H9 (cell line): ENCODE measurements around the gene PLS3. TPM values are rescaled to one million over a fixed set of nuclear protein-coding genes. Genes with fewer than 3 reads are reported as not detected.

Experiments used
- DNase-seq: peaks from one replicate; pipeline ENCODE4 v3.0.0-alpha.2; 2017
- H2AFZ ChIP-seq: one replicate; pipeline ENCODE4 v1.6.1; 2013; ENCODE audit warnings: mild to moderate bottlenecking, low read length, control low read depth, moderate library complexity
- H2AK5ac ChIP-seq: 2 replicates; pipeline ENCODE4 v1.6.1; 2013; ENCODE audit warnings: low read length, control low read depth, mixed read lengths; ENCODE audit not compliant: insufficient read length
- H2BK120ac ChIP-seq: one replicate; pipeline ENCODE4 v1.6.1; 2013; ENCODE audit warnings: low read depth, mild to moderate bottlenecking, low read length, control low read depth, inconsistent platforms; ENCODE audit not compliant: poor library complexity, severe bottlenecking
- H2BK12ac ChIP-seq: 2 replicates; pipeline ENCODE4 v1.6.1; 2013; ENCODE audit warnings: low read length, control low read depth, mixed read lengths, low read depth; ENCODE audit not compliant: insufficient read length
- H2BK15ac ChIP-seq: 2 replicates; pipeline ENCODE4 v1.6.1; 2013; ENCODE audit warnings: low read depth, low read length, control low read depth
- H2BK20ac ChIP-seq: one replicate; pipeline ENCODE4 v1.6.1; 2013; ENCODE audit warnings: low read depth, mild to moderate bottlenecking, low read length, control low read depth, inconsistent platforms; ENCODE audit not compliant: poor library complexity, severe bottlenecking
- H2BK5ac ChIP-seq: 2 replicates; pipeline ENCODE4 v1.6.1; 2013; ENCODE audit warnings: low read length, control low read depth, mixed read lengths; ENCODE audit not compliant: insufficient read length
- H3K14ac ChIP-seq: 2 replicates; pipeline ENCODE4 v1.6.1; 2013; ENCODE audit warnings: low read length, control low read depth; ENCODE audit not compliant: insufficient read depth
- H3K18ac ChIP-seq: 2 replicates; pipeline ENCODE4 v1.6.1; 2013; ENCODE audit warnings: low read depth, mild to moderate bottlenecking, mixed read lengths, low read length, control low read depth; ENCODE audit not compliant: insufficient read length
- H3K23ac ChIP-seq: 2 replicates; pipeline ENCODE4 v1.6.1; 2013; ENCODE audit warnings: low read length, control low read depth, mixed read lengths, low read depth; ENCODE audit not compliant: insufficient read length
- H3K23me2 ChIP-seq: 2 replicates; pipeline ENCODE4 v1.6.1; 2013; ENCODE audit warnings: low read depth, mild to moderate bottlenecking, mixed read lengths, low read length, control low read depth; ENCODE audit not compliant: insufficient read length, poor library complexity, severe bottlenecking
- H3K27ac ChIP-seq: 2 replicates; pipeline ENCODE4 v1.5.1; 2013; ENCODE audit warnings: low read length, control low read depth, mixed read lengths, low read depth; ENCODE audit not compliant: insufficient read length
- H3K27me3 ChIP-seq: 2 replicates; pipeline ENCODE4 v1.6.1; 2013; ENCODE audit warnings: low read length, control low read depth, inconsistent platforms; ENCODE audit not compliant: insufficient read depth
- H3K4ac ChIP-seq: 2 replicates; pipeline ENCODE4 v1.6.1; 2013; ENCODE audit warnings: low read depth, mild to moderate bottlenecking, control low read depth, inconsistent platforms, low read length, moderate library complexity
- H3K4me1 ChIP-seq: 2 replicates; pipeline ENCODE4 v1.6.1; 2013; ENCODE audit warnings: low read length, control low read depth, inconsistent platforms; ENCODE audit not compliant: insufficient read depth
- H3K4me2 ChIP-seq: 2 replicates; pipeline ENCODE4 v1.6.1; 2013; ENCODE audit warnings: low read length, control low read depth, mixed read lengths; ENCODE audit not compliant: insufficient read length, insufficient read depth
- H3K56ac ChIP-seq: 2 replicates; pipeline ENCODE4 v1.6.1; 2013; ENCODE audit warnings: low read depth, mild to moderate bottlenecking, mixed read lengths, low read length, control low read depth; ENCODE audit not compliant: insufficient read length
- H3K79me1 ChIP-seq: 2 replicates; pipeline ENCODE4 v1.6.1; 2013; ENCODE audit warnings: low read depth, mild to moderate bottlenecking, moderate library complexity, low read length, control low read depth, inconsistent platforms; ENCODE audit not compliant: insufficient read depth, poor library complexity, severe bottlenecking
- H3K79me2 ChIP-seq: 2 replicates; pipeline ENCODE4 v1.6.1; 2013; ENCODE audit warnings: low read length, control low read depth, inconsistent platforms; ENCODE audit not compliant: insufficient read depth
- H3K9ac ChIP-seq: 2 replicates; pipeline ENCODE4 v1.6.1; 2013; ENCODE audit warnings: low read length, control low read depth, mixed read lengths; ENCODE audit not compliant: insufficient read length; ENCODE audit errors: extremely low read depth
- H3K9me3 ChIP-seq: one replicate; pipeline ENCODE4 v1.6.1; 2013; ENCODE audit warnings: low read depth, low read length, inconsistent platforms; ENCODE audit not compliant: control insufficient read depth
- H3T11ph ChIP-seq: one replicate; pipeline ENCODE4 v1.6.1; 2013; ENCODE audit warnings: mild to moderate bottlenecking, low read length, control low read depth, inconsistent platforms
- H4K20me1 ChIP-seq: one replicate; pipeline ENCODE4 v1.6.1; 2013; ENCODE audit not compliant: control insufficient read depth, insufficient read length, insufficient read depth
- H4K5ac ChIP-seq: 2 replicates; pipeline ENCODE4 v1.6.1; 2013; ENCODE audit warnings: low read depth, mild to moderate bottlenecking, mixed read lengths, low read length, control low read depth; ENCODE audit not compliant: insufficient read length
- H4K8ac ChIP-seq: replicated peaks from 2 replicates; pipeline ENCODE4 v1.6.1; 2013; ENCODE audit warnings: low read length, control low read depth, mixed read lengths, low read depth; ENCODE audit not compliant: insufficient read length
- H4K91ac ChIP-seq: 2 replicates; pipeline ENCODE4 v1.6.1; 2013; ENCODE audit warnings: low read depth, mild to moderate bottlenecking, moderate library complexity, mixed read lengths, low read length, control low read depth; ENCODE audit not compliant: insufficient read length
- H3K27ac Mint-ChIP-seq, 3 experiments: 2 replicates in 2 of 3; 3 replicates in 1 of 3; pipeline ENCODE4 v1.8.0; 2020 to 2021; ENCODE audit warnings: mixed read lengths in 3 of 3, mild to moderate bottlenecking in 1 of 3, moderate library complexity in 1 of 3
- H3K27me3 Mint-ChIP-seq: 2 replicates; pipeline ENCODE4 v1.8.0; 2021; ENCODE audit warnings: low read depth, mild to moderate bottlenecking, moderate library complexity, mixed read lengths
- H3K36me3 Mint-ChIP-seq, 3 experiments: 2 replicates in 2 of 3; 3 replicates in 1 of 3; pipeline ENCODE4 v1.8.0; 2020 to 2021; ENCODE audit warnings: low read depth in 3 of 3, mixed read lengths in 3 of 3; ENCODE audit not compliant: insufficient read depth in 1 of 3
- H3K4me1 Mint-ChIP-seq, 2 experiments: 2 replicates each; pipeline ENCODE4 v1.8.0; 2020; ENCODE audit warnings: mixed read lengths in 2 of 2
- H3K4me3 Mint-ChIP-seq, 2 experiments: 2 replicates in 1 of 2; 3 replicates in 1 of 2; pipeline ENCODE4 v1.8.0; 2020 to 2021; ENCODE audit warnings: mild to moderate bottlenecking in 2 of 2, mixed read lengths in 2 of 2, moderate library complexity in 1 of 2
- H3K9me3 Mint-ChIP-seq, 2 experiments: 2 replicates in 1 of 2; 3 replicates in 1 of 2; pipeline ENCODE4 v1.8.0; 2020; ENCODE audit warnings: mild to moderate bottlenecking in 2 of 2, mixed read lengths in 2 of 2, moderate library complexity in 1 of 2
- CTCF ChIP-seq: fragments of 200-600 bp; sonication (generic); conservative IDR thresholded peaks from 3 replicates; pipeline ENCODE4 v1.8.0; 2021; ENCODE audit warnings: antibody characterized with exemption, mild to moderate bottlenecking
- WGBS: extraction: QIAGEN DNeasy Blood & Tissue Kit; methylation state at CpG from one replicate; pipeline ENCODE4 v1.1.7; 2013; ENCODE audit warnings: missing lambda C conversion rate, low lambda C conversion rate, mixed read lengths; ENCODE audit not compliant: insufficient read length; ENCODE audit errors: extremely low coverage; 5-methylcytosine and 5-hydroxymethylcytosine counted together
- total RNA-seq: library from RNA; stranded (reverse); gene quantifications from 2 replicates; pipeline ENCODE4 v1.2.1, GENCODE V29; 2021

PLS3 gene
- total RNA-seq, 1 experiment from 2014 or later = 315 TPM

DNA sequence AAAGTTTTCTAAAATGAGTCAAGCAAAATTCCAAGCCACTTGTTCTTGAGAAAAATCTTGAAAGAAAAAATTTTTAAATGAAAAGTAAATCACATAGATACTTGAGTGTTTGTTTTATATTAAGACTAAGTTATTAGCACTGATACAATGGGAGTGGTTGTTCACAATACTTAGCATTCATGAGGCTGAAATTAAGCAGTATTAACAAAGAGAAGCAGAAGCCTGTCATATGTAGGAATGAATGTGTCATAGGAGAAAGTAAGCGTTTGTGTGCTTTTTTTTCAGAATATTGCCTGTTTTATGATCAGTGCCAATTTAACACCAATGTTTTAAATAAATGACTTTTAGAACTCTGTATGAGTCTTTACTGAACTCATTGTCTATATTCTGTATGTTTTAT, 37.6 kb downstream of the PLS3 start:
- Histone ChIP-seq H3K23me2 (no peaks in the 10 kb centered on the region), H3K79me1 (no peaks in the 10 kb centered on the region), H4K8ac (no peak overlapping the region), H3K4me2 (no peak overlapping the region), H4K5ac (no peak overlapping the region), H3K4ac (no peak overlapping the region), H4K91ac (no peak overlapping the region), H2BK12ac (no peak overlapping the region), H3K9ac (no peak overlapping the region), H4K20me1 (no peaks in the 10 kb centered on the region), H3T11ph (no peak overlapping the region), H3K23ac (no peak overlapping the region), H2BK5ac (no peak overlapping the region), H3K79me2 (no peaks in the 10 kb centered on the region; the same call in 1 of the 2 replicates), H2BK20ac (no peak overlapping the region), H3K4me1 (no peaks in the 10 kb centered on the region; the same call in 1 of the 2 replicates), H3K18ac (no peak overlapping the region), H2AFZ (no peak overlapping the region), H3K9me3 (no peaks in the 10 kb centered on the region), H3K27ac (no peak overlapping the region), H2AK5ac (no peak overlapping the region), H3K27me3 (no peaks in the 10 kb centered on the region), H2BK120ac (no peak overlapping the region), H2BK15ac (no peak overlapping the region), H3K56ac (no peak overlapping the region), H3K14ac (no peak overlapping the region)
- Mint-ChIP-seq H3K27me3 (no peaks in the 10 kb centered on the region), H3K9me3 (no peaks in the 10 kb centered on the region), H3K4me3 (no peak overlapping the region), H3K4me1 (peaks cover 47 to 49% of the 10 kb centered on the region in 2 experiments), H3K27ac (no peak overlapping the region), H3K36me3 (peaks cover 0 to 18% (median 13%) of the 10 kb centered on the region in 3 experiments; a peak in 3 of 7 replicates)
- no peak for TF ChIP-seq CTCF
- WGBS = no CpG with 5 or more reads among the region's 1 CpG
- DNase-seq = no peak
